ENCODE results near the gene SETBP1.

Gene SETBP1

DNA sequence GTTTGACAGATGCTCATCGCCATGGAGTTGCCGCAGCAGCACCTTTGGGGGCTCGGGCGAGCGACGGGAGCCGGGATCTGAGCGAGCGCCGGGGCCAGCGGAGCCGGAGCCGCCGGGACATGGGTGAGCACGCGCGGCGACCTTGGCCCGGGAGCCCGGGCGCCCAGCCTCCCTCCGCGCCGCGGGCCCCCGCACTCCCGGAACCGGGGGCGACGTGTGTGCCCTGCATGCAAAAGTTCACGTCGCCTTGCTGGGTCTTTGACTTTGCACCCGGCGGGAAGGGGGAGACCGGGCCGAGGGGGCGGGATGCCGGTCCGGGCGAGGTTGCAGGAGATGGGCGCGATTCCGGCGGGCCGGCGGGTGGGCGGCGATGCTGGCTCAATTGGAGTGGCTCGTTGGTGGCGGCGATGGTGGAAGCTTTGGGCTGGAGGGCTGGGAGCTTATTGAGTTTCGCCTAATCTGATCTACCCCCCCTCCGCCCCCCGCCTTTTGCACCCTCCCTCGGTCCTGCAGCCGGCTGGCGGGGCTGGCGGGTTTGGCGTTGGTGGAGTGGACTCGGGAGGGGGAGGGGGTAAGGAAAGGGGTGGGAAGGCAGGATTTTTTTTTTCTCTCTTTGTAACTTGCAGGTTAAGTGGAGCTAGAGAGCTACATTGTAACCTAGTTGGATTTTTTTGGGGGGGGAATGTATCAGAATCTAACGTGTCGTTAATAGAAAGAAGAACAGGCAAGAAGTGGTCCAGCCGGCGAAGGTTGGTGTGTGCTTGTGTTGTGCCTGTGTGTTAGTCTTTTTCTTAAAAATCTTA lies at the start of gene SETBP1:
Gene SETBP1 (plus strand): TSS at position 616 of the 803 bp plus-strand sequence. CDS start 20,459 bp downstream, outside the sequence.
- DNase-seq (ENCODE audit: low read depth, low spot score), result no peak

DNA sequence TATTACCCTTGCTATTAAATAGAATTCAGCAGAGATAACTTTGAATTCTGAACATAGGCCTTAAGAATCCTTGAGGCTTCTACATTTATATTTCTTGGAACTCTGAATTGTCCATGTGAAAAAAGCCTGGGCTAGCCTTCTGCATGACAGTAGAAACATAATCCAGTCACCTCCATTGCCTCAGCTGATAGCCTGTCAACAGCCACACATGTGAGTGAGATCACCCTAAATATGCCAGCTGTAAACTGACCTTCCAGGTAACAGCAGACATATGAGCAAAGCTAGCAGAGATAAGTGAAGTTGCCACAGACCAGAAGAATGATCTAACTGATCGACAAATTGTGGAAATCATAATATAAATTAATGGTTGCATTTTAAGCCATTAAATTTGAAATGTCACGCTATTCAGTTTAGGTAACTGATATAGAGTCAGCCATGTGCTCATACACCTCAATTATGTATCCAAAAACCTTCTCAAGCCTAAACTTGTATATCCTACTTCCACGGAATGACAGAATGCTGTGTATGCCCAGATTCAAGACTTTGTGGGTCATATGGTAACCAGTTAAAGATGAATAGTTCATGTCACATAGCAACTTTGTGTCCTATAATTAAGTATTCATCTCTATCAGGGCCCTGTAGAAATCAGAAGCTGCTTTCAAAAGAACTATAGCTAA lies 48.1 kb upstream of the SETBP1 start:
- no peak for DNase-seq (ENCODE audit: low read depth, low spot score)

DNA sequence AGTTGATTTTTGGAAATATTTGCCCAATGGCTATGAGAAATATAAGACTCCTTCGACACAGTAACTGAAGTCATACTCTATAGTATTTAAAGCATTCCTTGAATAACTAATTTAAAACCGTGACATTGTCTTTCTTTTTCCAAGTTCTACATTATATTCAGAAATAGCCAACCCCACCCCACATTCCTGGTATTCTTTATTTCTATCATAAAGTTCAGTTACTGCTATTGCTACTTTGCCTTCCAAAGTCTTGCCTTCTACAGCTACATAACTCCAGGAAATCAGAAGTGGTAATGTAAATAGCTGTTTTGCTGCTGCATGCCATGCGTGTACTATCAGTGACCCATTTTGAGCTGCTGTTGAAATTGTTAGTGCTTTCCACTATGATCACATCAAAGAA lies 45.1 kb upstream of the SETBP1 start:
- DNase-seq (ENCODE audit: low read depth, low spot score), result no peak

DNA sequence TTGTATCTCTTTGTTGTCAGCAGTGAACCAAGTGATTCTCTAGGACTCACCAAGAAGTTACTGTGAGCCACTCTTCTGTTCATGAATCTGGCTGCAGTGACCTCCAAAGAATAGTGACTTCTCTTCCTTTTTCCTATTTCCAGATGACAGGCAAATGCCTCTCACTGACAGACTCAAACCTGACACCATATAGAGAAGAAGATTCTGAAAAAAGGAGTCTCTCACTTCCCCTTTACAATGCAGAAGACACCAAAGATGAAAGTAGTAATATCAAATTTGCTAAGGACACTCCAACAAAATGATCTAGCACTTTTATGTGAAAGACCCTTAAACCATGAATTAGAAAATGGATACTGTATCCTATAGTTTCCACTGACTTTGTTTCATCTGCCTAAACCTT lies 44.4 kb upstream of the SETBP1 start:
- DNase-seq (ENCODE audit: low read depth, low spot score), result no peak

DNA sequence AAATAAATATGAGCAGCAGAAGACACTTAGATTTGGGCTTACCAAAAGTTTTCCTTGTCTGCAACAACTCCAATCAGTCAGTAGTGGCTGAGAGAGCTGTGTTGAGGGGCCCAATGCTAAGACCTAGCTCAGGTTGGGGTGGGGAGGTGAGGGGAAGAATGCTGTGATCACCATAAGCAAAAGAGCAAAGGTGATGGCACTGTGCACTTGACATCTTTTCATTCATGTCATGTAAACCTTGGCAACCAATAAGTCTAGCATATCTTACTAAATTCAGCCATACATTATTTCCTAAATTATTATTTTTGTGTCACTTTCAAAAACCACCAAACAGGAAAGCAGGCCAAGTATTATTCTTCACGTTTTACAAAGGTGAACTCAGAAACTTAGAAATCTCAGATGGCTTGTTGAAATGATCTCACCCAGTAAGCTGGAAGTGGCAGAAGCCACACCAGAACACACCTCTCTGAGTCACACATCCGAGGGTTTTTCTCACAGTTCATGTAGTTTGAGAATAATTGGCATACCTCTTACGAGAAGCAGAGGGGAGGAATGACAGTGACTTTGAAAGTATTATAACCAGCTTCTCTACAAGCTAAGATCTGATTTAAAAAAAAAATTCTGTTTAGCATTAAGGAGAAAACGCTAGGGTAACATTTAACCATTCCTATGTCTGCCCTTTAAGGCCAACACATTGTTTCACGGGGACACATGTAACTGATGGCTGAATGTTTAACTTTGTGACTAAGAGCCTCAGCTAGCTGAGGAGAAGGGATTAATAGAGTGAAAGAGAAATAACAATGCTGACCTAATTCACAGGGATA lies 43.3 kb upstream of the SETBP1 start:
- no peak for DNase-seq (ENCODE audit: low read depth, low spot score)

DNA sequence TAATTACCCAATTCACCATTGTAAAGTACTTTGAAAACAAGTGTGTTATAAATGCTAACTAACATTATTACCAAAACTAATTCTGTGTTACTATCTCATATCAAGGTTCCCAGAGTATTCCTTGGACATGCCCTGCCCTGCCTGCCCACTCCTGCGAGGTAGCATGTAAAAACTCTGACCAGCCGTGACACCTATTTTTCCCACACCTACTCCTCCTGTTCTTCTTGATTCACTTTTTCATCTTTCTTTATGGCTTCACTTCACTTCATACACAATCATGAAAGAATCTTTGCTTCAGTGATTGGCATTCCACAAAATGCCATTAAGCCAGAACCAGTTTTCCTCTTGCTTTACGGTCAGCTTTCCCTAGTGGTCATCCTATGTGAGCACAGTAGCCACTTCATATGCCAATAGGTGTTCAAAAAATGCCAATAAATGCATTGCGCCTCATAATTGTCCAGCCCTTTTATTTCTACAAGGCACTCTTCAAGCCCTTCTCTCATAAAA lies 42.6 kb upstream of the SETBP1 start:
- DNase-seq (ENCODE audit: low read depth, low spot score), result no peak

DNA sequence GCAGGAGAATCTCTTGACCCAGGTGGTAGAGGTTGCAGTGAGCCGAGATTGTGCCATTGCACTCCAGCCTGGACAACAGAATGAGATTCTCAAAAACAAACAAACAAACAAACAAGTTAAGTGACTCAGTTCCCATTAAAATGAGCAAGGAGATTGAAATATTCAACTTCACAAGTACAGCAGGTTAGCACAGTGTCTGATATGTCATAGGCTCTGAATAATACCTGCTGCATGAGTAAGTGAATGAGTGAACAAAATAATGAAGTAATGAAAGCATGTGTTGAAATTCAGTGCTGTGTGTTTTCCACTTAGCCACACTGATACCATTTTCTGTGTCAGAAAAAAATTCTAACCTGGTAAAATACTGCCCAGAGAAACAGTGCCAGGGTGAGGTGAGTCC lies 41.9 kb upstream of the SETBP1 start:
- no peak for DNase-seq (ENCODE audit: low read depth, low spot score)

DNA sequence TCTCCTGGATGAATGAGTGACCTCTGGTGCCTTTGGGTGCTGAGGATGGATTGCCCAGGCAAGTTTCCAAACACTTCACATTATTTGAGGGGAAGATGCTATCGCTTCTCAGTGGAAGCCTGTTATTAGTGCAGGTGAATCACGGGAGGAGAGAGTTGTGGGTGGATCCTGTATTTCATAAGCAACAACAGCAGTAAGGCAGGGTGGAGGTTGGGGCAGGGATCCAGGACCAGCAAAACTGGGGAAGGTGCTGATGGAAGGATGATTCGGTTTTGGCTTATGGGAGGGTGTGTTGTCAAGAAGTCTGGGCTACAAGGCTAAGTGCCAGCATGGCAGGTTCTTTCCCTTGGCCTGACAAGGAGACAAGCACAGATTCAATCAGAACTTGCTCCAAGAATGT lies 37.7 kb upstream of the SETBP1 start:
- no peak for DNase-seq (ENCODE audit: low read depth, low spot score)

DNA sequence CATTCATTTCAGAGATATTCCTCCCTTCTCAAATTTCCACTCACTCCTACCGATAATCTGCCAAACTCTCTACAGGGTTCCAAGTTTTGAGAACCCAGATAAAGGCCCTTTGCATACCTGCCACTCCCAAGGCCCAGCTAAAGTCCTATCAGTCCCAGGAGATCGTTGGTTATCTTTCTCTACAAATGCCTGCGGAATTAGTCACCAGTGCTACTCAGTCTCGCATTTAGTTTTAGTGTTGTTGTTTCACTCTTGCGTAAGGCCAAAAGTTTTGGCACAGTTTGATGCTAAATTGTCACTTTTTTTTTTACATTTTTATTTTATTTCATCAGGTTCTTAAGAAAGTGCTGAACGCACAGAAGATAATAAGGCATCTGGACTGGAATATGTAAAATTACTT lies 29.2 kb upstream of the SETBP1 start:
- DNase-seq (ENCODE audit: low read depth, low spot score), result no peak

DNA sequence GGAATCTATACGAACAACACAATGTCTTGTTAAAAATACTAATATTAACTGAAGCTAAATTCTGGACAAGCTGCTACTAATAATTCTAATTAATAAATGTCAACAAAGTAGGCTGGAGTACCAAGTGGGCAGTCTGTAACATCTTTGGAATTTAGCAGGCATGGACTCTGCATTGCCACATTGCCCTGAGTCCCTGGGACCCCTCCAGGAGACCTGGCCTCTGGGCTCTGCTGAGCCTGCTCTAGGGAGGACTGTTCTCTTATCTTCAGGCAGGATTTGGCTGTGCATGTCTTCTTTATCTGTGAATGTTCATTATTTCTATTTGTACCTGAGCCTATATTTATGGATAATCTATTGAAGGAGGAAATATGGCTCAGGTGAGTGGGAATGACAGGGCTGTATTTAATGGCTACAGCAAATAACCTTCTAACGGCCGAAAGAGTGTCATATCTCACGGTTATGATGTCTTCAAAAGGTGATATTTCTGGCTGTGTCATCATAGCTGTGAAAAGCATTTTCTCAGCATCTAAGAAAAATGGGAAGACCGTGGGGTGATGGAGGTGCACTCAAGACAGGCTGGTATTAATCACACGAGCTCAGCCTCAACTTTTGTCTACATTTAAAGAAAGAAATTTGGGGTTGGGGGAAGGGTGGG lies 28.6 kb upstream of the SETBP1 start:
- DNase-seq (ENCODE audit: low read depth, low spot score), result no peak

DNA sequence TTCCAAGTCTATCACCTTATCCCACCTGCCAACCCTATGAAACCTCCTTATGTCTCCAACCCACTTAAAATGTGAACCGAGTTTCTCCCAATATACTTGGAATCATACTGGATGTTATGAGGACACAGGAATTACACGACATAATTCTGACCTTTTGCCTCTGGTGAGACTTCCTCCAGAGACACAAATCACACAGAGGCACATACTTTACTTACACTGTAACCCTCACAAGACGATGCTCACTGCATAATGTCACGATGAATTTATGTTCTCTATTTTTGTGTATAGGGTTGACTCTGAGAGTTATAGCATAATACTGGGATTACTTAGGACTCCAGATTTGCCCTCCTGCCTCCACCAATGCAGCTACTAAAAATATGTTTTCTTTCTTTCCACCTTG lies 28.0 kb upstream of the SETBP1 start:
- DNase-seq (ENCODE audit: low read depth, low spot score), result no peak

DNA sequence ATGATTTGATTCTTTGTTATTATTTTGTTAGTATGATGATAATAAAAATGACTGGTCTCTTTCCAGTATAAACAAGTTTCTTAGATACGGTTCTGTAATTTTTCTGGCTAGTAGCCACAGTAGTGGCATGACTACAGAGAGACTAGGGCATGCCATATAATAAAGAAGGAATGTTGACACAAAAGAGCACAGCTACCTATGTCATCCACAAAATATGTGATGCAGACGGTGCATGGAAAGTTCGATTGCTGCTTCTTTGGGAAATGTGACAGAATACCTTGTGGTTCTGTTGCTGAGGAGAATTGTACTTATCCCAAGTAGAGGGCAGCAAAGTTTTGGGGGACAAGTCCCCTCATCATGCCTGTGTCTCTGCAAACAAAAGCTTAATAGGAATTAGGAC lies 26.1 kb upstream of the SETBP1 start:
- no peak for DNase-seq (ENCODE audit: low read depth, low spot score)

DNA sequence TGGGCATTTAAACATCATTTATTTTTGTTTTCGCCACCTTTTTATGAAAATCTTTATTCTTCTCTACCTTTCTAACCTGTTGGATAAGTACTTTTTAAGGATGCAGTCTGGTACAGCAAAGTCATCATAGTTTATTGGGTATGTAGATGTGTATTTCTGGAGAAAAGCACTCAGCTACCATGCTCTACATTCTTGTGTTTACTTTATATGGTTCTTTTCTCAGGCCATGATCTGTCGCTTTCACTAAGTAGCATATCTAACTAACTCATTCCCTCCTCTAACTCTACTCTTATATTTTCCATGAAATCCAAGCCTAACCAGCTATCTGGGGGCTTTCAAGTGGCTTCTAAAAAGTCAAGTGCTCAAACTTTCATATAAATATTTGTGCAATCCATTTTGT lies 25.3 kb upstream of the SETBP1 start:
- no peak for DNase-seq (ENCODE audit: low read depth, low spot score)

DNA sequence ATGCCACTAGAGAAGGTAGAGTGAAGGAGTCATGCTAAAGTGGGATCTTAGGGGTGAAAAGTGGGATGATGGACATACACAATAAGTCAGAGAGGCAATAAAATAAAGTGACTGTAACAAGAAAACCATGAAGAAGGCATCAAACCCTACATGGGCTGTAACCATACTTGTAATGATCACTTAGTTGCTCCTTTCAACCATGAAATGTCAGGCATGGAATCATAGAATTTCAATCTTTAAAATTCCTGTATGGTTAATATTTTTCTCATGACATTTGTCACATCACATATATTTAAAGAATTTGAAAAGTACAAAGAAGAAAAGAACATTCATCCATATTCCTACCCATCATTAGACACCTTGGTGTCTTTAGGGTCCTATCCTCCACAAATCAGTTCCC lies 20.9 kb upstream of the SETBP1 start:
- DNase-seq (ENCODE audit: low read depth, low spot score), result no peak

DNA sequence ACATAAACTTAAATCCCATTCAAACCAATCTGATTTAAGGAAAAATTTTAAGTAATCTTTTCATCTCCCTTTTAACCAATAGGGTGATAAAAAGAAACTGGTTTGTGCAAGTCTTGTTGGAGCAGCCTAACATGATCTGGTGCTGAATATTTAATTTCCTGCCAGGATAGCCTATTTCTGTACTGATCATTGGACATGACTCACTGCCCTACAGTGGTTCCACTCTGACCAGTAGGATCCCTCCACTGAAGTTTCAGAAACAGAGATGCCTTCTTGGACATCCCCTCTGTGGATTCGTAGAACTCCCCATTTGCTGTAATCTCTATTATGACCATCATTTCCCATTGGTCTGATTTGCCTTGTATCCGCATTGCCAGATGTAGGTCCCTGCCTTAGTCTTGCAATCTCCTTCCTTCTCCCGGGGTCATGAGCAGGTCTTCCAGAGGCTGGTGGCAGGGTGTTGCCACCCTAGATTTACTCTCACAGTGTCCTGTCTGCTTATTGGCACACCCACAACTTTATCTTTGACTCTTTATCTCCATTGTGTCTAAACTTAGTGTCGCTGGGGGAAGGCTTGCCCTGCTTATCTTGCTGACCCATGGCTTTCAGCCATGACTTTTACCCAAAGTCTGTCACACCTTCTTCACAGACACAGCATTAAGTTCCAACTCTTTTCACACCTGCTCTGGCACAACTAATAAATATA lies 12.3 kb upstream of the SETBP1 start:
- no peak for DNase-seq (ENCODE audit: low read depth, low spot score)

DNA sequence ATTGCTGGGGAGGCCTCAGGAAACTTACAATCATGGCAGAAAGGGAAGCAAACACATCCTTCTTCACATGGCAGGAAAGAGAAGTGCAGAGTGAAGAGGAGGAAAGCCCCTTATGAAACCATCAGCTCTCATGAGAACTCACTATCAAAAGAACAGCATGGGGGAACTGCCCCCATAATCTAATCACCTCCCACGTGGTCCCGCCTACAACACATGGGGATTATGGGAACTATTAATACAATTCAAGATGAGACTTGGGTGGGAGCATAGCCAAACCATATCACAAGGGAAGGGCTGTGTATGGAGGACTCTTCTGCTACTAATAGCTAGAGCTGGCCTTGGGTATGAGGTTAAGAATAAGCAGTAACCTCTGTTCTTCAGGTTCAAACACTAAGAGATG lies 8.8 kb upstream of the SETBP1 start:
- DNase-seq (ENCODE audit: low read depth, low spot score), result no peak

DNA sequence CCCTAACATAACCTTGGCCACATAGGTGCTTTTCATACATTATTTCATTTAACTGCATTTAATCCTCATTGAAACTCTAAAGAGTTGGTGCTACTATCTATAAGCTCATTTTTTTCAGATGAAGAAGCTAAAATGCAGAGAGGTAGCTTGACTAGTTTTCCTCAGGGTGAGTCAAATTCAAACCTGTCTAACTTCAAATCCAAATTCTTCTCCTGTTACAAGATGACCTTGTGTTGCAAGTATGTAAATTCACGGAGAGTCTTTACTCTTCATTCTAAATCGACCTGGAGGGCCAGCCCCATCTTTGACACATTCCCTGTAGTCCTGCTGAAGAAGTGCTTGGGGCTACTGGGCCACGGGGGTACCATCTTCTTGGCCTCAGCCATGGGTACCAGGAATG lies 8.2 kb upstream of the SETBP1 start:
- no peak for DNase-seq (ENCODE audit: low read depth, low spot score)

DNA sequence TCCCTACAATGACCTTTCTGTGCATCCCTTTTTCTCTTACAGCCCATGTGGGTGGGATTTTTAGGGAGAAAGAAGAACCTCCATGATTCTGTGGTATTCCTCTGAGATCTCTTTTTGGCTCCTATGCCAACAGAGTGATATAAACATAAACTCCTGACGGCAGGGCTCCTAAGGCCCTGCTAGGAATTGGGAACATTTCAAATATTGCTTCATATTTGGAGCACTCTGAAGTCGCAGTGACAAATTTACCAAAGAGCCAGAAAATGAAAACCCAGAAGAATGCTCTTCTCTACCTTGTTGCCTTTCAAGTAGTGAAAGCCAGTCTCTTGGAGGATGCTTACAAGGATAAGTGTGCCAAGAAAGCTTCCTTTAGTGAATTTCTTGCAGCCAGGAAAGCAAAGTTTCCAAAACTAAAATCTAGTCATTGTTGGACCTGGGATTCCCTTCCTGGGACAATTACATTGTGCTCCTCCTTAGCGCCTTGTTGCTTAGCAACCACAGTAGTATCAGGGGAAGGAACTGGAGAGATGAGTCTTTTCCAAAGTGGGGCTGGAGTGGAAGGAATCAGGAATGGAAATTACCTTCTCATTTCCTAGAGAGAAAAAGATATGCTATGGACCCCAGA lies 7.3 kb upstream of the SETBP1 start:
- DNase-seq (ENCODE audit: low read depth, low spot score), result no peak

DNA sequence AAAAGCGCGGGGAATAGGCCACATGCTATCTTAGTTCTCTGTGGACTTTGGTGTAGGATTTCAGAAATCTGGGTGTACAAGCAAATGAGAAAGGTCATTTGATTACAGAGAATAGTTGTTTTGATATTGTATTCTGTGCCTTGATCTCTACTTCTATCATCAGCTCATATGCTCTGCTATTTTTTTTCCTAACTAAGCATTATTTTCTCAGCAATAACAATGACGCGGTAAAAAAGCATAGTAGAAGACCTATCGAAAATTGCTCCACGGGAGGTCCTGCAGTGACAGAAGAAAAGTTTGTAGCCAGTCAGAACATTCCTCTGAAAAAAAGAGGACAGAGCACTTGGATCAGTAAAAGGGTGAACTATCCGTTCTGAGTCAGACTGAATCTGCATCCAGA lies 2.8 kb upstream of the SETBP1 start:
- DNase-seq (ENCODE audit: low read depth, low spot score), result no peak

DNA sequence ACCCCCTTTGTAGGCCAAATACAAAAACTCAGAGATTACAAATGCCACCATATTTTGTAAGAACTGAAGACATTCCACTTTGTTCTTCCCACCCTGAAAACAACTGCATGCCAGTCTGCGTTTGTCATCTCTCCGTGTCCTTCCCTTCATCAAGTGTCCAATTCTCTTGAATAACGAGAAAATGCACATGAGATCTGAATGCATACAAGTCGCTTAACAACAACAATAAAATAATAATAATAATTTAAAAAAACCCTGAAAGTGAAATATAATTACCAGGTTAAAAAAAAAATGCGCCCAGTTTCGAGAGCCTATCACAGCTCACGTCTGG lies 2.0 kb upstream of the SETBP1 start:
- DNase-seq (ENCODE audit: low read depth, low spot score), result no peak

All from iPS DF 19.7 (cell line).